ENCODE measurements around the gene WDR43. TPM values are rescaled to one million over a fixed set of nuclear protein-coding genes. Genes with fewer than 3 reads are reported as not detected.

WDR43 gene
- total and polyA plus RNA-seq, 5 donors = 5.4 to 34.9 (median 18.9) TPM

- Histone ChIP-seq H3K27me3 (ENCODE audit: control insufficient read depth, insufficient read depth) (no peaks in the 10 kb centered on the region), H3K4me1 (ENCODE audit: control insufficient read depth, insufficient read depth, low read length) (peaks cover 8% of the 10 kb centered on the region), H3K4me3 (ENCODE audit: low read length) (no peak overlapping the region), H3K9me3 (ENCODE audit: control insufficient read depth, low read length) (no peaks in the 10 kb centered on the region), H3K27ac (ENCODE audit: low read length) (no peak overlapping the region)
- 89% methylated on average over 3 of the region's 3 CpGs for WGBS
- ATAC-seq (no peak), DNase-seq (no peak)
- intact Hi-C loops (cut with DNase I) = no loop called here
These were observed 86.0 kb downstream of the WDR43 start for GRCh38 chr2:28980368-28981015.

GRCh38 chr2:28981016-28981441, 86.6 kb downstream of the WDR43 start, which contains the start of gene TOGARAM2:
Gene TOGARAM2, plus strand, starts transcription at chr2:28981298. Its CDS starts 13,537 bp downstream, at chr2:28994835.
- DNase-seq = peak in 2 of 3 donors; percentile 30 to 67

GRCh38 chr2:28981620-28982376, 87.3 kb downstream of the WDR43 start:
- H3K27me3 ChIP-seq (ENCODE audit: control insufficient read depth, insufficient read depth) = no peaks in the 10 kb centered on the region
- 71% methylated on average over 11 of the region's 11 CpGs for WGBS
- no peak overlapping the region for H3K4me3 ChIP-seq (ENCODE audit: low read length)
- DNase-seq (peak in 1 of 3 donors; percentile 46), ATAC-seq (peak; percentile 53 to 63)
- intact Hi-C loops (cut with DNase I) = no loop called here
- peak overlapping the region; percentile 16 for H3K27ac ChIP-seq (ENCODE audit: low read length)
- H3K4me1 ChIP-seq (ENCODE audit: control insufficient read depth, insufficient read depth, low read length) = peaks cover 8% of the 10 kb centered on the region
- H3K9me3 ChIP-seq (ENCODE audit: control insufficient read depth, low read length) = no peaks in the 10 kb centered on the region

More at GRCh38 chr2:28981016-28981441, 86.6 kb downstream of the WDR43 start, which contains the start of gene TOGARAM2:
- H3K4me3 ChIP-seq (ENCODE audit: low read length) = no peak within 1 kb of the TSS
- peak; percentile 62 to 71 for ATAC-seq
- intact Hi-C loops (cut with DNase I) = no loop called here
- peaks cover 8% of the 10 kb centered on the region for H3K4me1 ChIP-seq (ENCODE audit: control insufficient read depth, insufficient read depth, low read length)
- peak within 1 kb of the TSS; percentile 56 for H3K27ac ChIP-seq (ENCODE audit: low read length)
- WGBS = 30% methylated on average over 10 of the region's 10 CpGs
- no peaks in the 10 kb centered on the region for H3K27me3 ChIP-seq (ENCODE audit: control insufficient read depth, insufficient read depth)
- H3K9me3 ChIP-seq (ENCODE audit: control insufficient read depth, low read length) = no peaks in the 10 kb centered on the region

GRCh38 chr2:28982381-28982950, 88.0 kb downstream of the WDR43 start:
- WGBS = 77% methylated on average over 8 of the region's 8 CpGs
- intact Hi-C loops (cut with DNase I) = no loop called here
- Histone ChIP-seq H3K4me3 (ENCODE audit: low read length) (no peak overlapping the region), H3K9me3 (ENCODE audit: control insufficient read depth, low read length) (no peaks in the 10 kb centered on the region), H3K4me1 (ENCODE audit: control insufficient read depth, insufficient read depth, low read length) (peaks cover 7% of the 10 kb centered on the region), H3K27ac (ENCODE audit: low read length) (no peak overlapping the region), H3K27me3 (ENCODE audit: control insufficient read depth, insufficient read depth) (no peaks in the 10 kb centered on the region)
- no peak for DNase-seq
- no peak for ATAC-seq

- 34% methylated on average over 4 of the region's 4 CpGs for WGBS
- H3K27me3 ChIP-seq (ENCODE audit: control insufficient read depth, insufficient read depth) = no peaks in the 10 kb centered on the region
- ATAC-seq = no peak
- intact Hi-C loops (cut with DNase I) = no loop called here
- no peak for DNase-seq
- no peak overlapping the region for H3K4me3 ChIP-seq (ENCODE audit: low read length)
- H3K4me1 ChIP-seq (ENCODE audit: control insufficient read depth, insufficient read depth, low read length) = peaks cover 2% of the 10 kb centered on the region
- H3K9me3 ChIP-seq (ENCODE audit: control insufficient read depth, low read length) = no peaks in the 10 kb centered on the region
- no peak overlapping the region for H3K27ac ChIP-seq (ENCODE audit: low read length)
These were observed 92.0 kb downstream of the WDR43 start for GRCh38 chr2:28986429-28986828.

GRCh38 chr2:28989973-28990372, 95.5 kb downstream of the WDR43 start:
- H3K27ac ChIP-seq (ENCODE audit: low read length) = no peak overlapping the region
- no peak for DNase-seq
- ATAC-seq = no peak
- 77% methylated on average over 5 of the region's 5 CpGs for WGBS
- no peaks in the 10 kb centered on the region for H3K27me3 ChIP-seq (ENCODE audit: control insufficient read depth, insufficient read depth)
- H3K4me1 ChIP-seq (ENCODE audit: control insufficient read depth, insufficient read depth, low read length) = no peaks in the 10 kb centered on the region
- intact Hi-C loops (cut with DNase I) = no loop called here
- no peaks in the 10 kb centered on the region for H3K9me3 ChIP-seq (ENCODE audit: control insufficient read depth, low read length)
- no peak overlapping the region for H3K4me3 ChIP-seq (ENCODE audit: low read length)

- Histone ChIP-seq H3K4me3 (ENCODE audit: low read length) (no peak overlapping the region), H3K9me3 (ENCODE audit: control insufficient read depth, low read length) (no peaks in the 10 kb centered on the region), H3K27ac (ENCODE audit: low read length) (no peak overlapping the region), H3K27me3 (ENCODE audit: control insufficient read depth, insufficient read depth) (no peaks in the 10 kb centered on the region), H3K4me1 (ENCODE audit: control insufficient read depth, insufficient read depth, low read length) (no peaks in the 10 kb centered on the region)
- ATAC-seq (no peak), DNase-seq (no peak)
- 78% methylated on average over 16 of the region's 16 CpGs for WGBS
- intact Hi-C loops (cut with DNase I) = no loop called here
These were observed 96.0 kb downstream of the WDR43 start for GRCh38 chr2:28990445-28990844.

GRCh38 chr2:28991021-28991420, 96.6 kb downstream of the WDR43 start:
- Histone ChIP-seq H3K9me3 (ENCODE audit: control insufficient read depth, low read length) (no peaks in the 10 kb centered on the region), H3K27ac (ENCODE audit: low read length) (no peak overlapping the region), H3K4me3 (ENCODE audit: low read length) (no peak overlapping the region), H3K4me1 (ENCODE audit: control insufficient read depth, insufficient read depth, low read length) (no peaks in the 10 kb centered on the region), H3K27me3 (ENCODE audit: control insufficient read depth, insufficient read depth) (no peaks in the 10 kb centered on the region)
- peak; percentile 64 to 68 for ATAC-seq
- DNase-seq = peak; percentile 69 to 84 (median 69)
- WGBS = 45% methylated on average over 4 of the region's 4 CpGs
- intact Hi-C loops (cut with DNase I) = no loop called here

GRCh38 chr2:28991460-28991859, 97.0 kb downstream of the WDR43 start:
- intact Hi-C loops (cut with DNase I) = no loop called here
- Histone ChIP-seq H3K27me3 (ENCODE audit: control insufficient read depth, insufficient read depth) (no peaks in the 10 kb centered on the region), H3K27ac (ENCODE audit: low read length) (no peak overlapping the region), H3K4me3 (ENCODE audit: low read length) (no peak overlapping the region), H3K4me1 (ENCODE audit: control insufficient read depth, insufficient read depth, low read length) (no peaks in the 10 kb centered on the region), H3K9me3 (ENCODE audit: control insufficient read depth, low read length) (no peaks in the 10 kb centered on the region)
- 78% methylated on average over 9 of the region's 9 CpGs for WGBS
- ATAC-seq (peak; percentile 15 to 53), DNase-seq (peak in 1 of 3 donors; percentile 48)

GRCh38 chr2:28993206-28993960, 98.9 kb downstream of the WDR43 start:
- Histone ChIP-seq H3K27ac (ENCODE audit: low read length) (no peak overlapping the region), H3K4me1 (ENCODE audit: control insufficient read depth, insufficient read depth, low read length) (no peaks in the 10 kb centered on the region), H3K9me3 (ENCODE audit: control insufficient read depth, low read length) (no peaks in the 10 kb centered on the region), H3K4me3 (ENCODE audit: low read length) (no peak overlapping the region), H3K27me3 (ENCODE audit: control insufficient read depth, insufficient read depth) (no peaks in the 10 kb centered on the region)
- DNase-seq (peak in 1 of 3 donors; percentile 51), ATAC-seq (peak in 1 of 2 donors; percentile 27)
- intact Hi-C loops (cut with DNase I) = no loop called here
- WGBS = 66% methylated on average over 6 of the region's 6 CpGs
